Fibroblast of skin of scalp (primary cell): ENCODE data around the gene RBM28. TPM values are rescaled to one million over a fixed set of nuclear protein-coding genes. Genes with fewer than 3 reads are reported as not detected.

Experiments
- DNase-seq: peaks from one replicate; pipeline ENCODE4 v3.0.0-alpha.2; 2013
- polyA plus RNA-seq, 2 experiments: library from polyadenylated mRNA; unstranded; fragments of 120-200 nt; gene quantifications; one replicate each; pipeline ENCODE4 v1.2.1, GENCODE V29; 2013; ENCODE audit not compliant: insufficient read length in 2 of 2

Gene RBM28
- polyA plus RNA-seq (2013, experiment 1 of 2; ENCODE audit: insufficient read length): 33.2 TPM
- polyA plus RNA-seq (2013, experiment 2 of 2; ENCODE audit: insufficient read length): 35.7 TPM

GRCh38 chr7:128343554-128344430 lies at the start of gene RBM28:
TSS of gene RBM28 (minus strand) at chr7:128343908. CDS start at chr7:128343793, 115 bp downstream.
- DNase-seq: peak; percentile 93

DNA sequence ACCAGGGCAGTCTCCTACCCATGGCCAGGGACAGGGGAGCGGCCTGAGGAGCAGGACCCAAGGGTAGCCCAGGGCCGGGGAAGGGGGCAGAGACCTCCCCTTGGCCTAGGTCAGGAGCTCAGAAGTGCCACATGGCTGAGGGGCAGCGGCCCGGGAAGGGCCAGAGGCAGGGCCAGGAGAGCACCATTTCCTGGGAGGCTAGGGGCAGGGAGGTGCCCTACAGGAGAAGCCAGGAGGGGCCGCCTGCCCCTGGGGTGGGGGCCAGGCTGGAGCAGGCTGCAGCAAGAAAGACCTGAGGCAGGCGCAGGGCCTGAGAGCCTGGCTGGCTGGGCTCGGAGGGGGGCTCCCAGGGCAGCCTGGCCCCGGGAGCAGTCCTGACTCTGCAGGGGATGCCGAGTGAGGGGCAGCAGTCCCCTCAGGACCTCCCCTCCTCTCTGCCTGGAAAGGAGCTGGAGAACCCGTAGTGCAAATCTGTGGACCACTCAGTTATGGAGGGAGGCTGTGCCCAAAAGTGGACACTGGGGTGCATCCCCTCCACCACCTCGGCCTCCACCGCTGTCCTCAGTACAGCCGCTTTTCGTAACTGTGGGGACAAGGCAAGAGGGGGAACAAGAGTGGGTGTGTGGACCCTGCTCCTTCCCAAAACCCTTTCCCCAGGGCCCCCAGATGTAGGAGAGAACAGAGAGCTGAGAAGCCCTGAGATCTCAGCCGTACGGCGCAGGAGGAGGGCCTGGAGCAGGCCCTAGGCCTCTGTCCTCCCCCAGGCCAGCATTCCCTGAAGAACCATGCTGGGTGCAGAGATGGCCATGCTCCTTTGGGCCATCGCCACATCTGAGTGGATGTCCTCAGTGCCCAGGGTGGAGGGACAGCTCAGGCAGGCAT lies 49.0 kb upstream of the RBM28 start:
- DNase-seq: no peak

DNA sequence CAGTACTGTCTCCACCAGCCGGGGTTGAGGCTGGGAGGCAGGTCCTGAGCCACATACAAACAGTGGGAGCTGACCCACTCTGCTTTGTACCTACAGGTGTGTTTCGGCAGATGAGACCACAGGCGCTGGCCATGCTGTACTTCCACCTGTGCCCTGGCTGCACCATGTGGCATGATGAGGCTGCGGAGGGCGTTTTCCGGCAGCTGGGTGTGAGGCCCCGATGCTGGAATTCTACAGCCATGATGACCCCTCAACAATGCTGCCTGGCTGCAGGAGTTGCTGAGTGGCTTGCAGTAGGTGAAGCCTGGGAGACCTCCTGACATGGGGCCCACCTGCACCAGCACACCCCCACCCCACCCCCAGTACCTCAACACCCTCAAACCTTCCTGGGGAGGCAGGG lies 48.1 kb upstream of the RBM28 start:
- no peak for DNase-seq

GRCh38 chr7:128390871-128391565 lies 47.3 kb upstream of the RBM28 start:
- no peak for DNase-seq

GRCh38 chr7:128389618-128390329 lies 46.1 kb upstream of the RBM28 start:
- DNase-seq: no peak

GRCh38 chr7:128389085-128389617 lies 45.4 kb upstream of the RBM28 start:
- no peak for DNase-seq

DNA sequence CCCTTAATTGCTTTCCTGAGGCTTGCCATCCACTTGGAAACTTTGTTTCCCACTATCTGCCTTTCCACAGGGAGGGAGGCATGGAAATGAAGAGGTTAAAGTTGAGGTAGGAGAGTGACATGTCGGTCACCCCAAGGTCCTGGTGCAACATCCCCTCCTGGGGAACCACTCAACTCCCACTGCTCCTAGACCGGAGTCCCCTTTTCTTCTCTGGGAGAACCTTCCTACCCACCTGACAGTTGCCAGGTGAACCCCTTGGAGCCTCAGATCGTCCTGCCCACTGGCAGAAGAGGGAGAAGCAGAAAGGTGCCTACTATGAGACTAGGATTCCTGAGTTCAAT lies 44.4 kb upstream of the RBM28 start:
- no peak for DNase-seq

- peak; percentile 78 for DNase-seq
Measured at GRCh38 chr7:128387216-128388144, 43.8 kb upstream of the RBM28 start.

GRCh38 chr7:128385988-128386925 lies 42.5 kb upstream of the RBM28 start:
- no peak for DNase-seq

DNA sequence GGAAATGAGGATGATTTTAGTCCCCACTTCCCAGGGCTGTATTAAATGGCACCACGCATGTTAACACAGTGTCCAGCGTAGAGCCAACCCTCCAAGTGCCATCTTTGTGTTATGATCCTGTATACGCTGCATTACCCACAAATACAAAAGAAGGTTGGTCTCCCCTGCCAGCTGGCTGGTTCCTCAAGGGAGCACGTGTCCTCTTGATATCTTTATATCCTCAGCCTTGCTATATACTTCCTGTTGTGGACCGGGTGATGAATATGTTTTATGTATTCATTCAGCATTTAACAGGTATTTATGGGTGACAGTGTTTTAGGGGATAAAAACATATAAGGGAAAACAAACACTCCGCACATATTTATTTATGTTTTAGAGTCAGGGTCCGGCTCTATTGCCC lies 41.0 kb upstream of the RBM28 start:
- no peak for DNase-seq

- DNase-seq: no peak
Measured at GRCh38 chr7:128383776-128384175, 40.1 kb upstream of the RBM28 start.

DNA sequence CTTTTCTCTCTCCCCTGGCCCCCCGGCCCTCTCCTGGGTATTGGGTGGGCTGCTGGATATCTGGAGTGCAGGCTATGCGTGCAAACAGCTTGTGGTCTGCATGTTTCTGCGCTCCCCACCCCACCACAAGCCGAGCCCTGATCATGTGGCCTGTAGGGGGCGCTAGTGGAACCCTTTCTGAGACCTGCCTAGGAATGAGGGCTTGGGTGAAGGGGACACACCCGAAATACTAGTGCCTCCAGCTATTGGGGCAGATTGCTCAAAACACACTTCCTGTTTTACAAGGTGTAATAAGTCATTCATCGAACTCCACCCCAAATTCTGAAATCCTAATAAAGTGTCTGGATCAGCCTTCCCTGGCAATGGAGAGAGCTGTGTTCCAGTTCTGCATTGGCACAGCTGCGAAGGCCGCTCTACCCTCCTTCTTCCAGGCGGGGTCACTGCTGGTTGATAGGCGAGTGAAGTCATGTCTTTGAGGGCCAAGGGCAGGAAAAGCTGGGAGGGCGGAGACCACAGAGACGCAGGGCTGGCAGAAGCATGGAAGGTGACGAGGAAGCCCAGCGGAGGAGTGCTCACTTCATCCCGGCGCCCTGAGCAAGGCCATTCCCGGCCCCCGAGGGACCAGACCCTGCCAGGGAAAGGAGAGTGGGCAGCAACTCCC lies 37.6 kb upstream of the RBM28 start:
- no peak for DNase-seq

DNA sequence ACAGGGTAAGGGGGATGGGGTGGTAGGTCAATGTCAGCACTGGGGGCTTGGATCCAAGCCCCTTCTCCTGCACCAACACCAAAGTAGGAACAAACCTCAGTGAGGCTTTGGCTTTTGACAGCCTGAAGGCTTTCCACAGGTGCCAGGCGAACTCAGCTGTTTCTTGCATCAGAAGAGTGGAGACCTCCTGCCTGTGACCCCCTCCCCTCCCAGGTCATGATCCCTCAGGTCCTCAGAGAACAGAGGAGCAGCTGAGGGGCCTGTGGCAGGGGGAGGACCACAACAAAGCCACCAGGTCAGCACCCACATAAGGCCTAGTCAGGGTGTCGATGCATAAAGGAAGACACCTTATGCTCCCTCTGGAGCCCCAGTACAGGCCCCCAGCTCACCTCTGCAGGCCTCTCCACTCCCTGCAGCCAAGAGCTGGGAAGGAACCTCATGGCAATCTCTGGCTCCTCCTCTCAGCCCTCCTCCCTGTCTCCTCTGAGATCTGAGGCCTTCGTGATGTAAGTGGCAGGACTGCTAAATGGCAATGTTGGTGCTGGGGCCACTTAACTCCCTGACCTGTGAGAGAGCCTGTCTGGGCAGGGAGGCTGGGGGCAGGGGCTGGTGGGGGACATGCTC lies 36.9 kb upstream of the RBM28 start:
- no peak for DNase-seq

GRCh38 chr7:128379900-128380479 lies 36.3 kb upstream of the RBM28 start:
- DNase-seq: no peak

GRCh38 chr7:128378637-128379036 lies 34.9 kb upstream of the RBM28 start:
- DNase-seq: no peak

GRCh38 chr7:128376077-128376476 lies 32.4 kb upstream of the RBM28 start:
- no peak for DNase-seq

DNA sequence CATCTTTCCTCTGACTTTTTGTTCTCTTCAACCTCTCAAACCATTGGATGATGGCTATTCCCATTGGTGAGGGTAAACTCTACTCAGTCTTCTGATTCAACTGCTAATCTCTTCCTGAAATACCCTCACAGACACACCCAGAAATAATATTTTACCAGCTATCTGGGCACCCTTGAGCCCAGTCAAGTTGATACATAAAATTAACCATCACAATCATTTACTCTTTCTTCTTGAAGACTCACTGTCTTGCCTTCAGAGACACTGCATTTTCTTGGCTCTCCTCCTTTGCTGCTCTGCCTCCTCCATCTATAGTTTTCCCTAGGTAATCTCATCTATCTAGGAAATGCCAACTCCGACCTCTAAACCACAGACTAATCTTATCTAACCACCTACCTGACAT lies 30.3 kb upstream of the RBM28 start:
- DNase-seq: no peak

DNA sequence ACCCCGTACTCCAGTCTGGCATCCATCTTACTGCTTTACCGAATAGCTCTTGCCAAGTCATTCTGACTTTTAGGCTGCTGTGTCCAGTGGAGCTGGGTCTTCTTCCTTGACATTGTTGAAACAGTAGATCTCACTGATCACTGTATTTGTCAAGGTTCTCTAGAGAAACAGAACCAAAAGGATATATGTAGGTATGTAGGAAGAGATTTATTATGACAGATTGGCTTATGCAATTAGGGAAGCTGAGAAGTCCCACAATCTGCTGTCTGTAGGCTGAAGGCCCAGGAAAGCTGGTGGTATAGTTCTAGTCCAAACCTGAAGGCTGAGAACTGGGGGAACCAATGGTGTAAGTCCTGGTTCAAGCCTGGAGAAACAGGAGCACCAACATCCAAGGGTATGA lies 29.9 kb upstream of the RBM28 start:
- no peak for DNase-seq
